Measurements from ENCODE around the gene LHX3.

LHX3 gene

GRCh38 chr9:136155576-136155975 lies 49.4 kb downstream of the LHX3 start:
- no peak for TF ChIP-seq CTCF (conservative IDR thresholded peaks at IDR 0.05; ENCODE audit: low read length)
- no peak overlapping the region for H3K4me3 ChIP-seq (ENCODE audit: low read length)
- no peak for DNase-seq (ENCODE audit: low read depth)

- no peak for TF ChIP-seq CTCF (conservative IDR thresholded peaks at IDR 0.05; ENCODE audit: low read length)
- no peak overlapping the region for H3K4me3 ChIP-seq (ENCODE audit: low read length)
- no peak for DNase-seq (ENCODE audit: low read depth)
Observed at GRCh38 chr9:136154943-136155342, 50.0 kb downstream of the LHX3 start.

- no peak for DNase-seq (ENCODE audit: low read depth)
- H3K4me3 ChIP-seq (ENCODE audit: low read length): no peak overlapping the region
- no peak for TF ChIP-seq CTCF (conservative IDR thresholded peaks at IDR 0.05; ENCODE audit: low read length)
Observed at GRCh38 chr9:136153381-136154065, 51.4 kb downstream of the LHX3 start.

GRCh38 chr9:136152931-136153330 lies 52.0 kb downstream of the LHX3 start:
- no peak for DNase-seq (ENCODE audit: low read depth)
- TF ChIP-seq CTCF (conservative IDR thresholded peaks at IDR 0.05; ENCODE audit: low read length): no peak
- H3K4me3 ChIP-seq (ENCODE audit: low read length): no peak overlapping the region

GRCh38 chr9:136152543-136152866 lies 52.4 kb downstream of the LHX3 start:
- TF ChIP-seq CTCF (conservative IDR thresholded peaks at IDR 0.05; ENCODE audit: low read length): no peak
- H3K4me3 ChIP-seq (ENCODE audit: low read length): no peak overlapping the region
- DNase-seq (ENCODE audit: low read depth): no peak

GRCh38 chr9:136151848-136152542 lies 52.9 kb downstream of the LHX3 start:
- no peak overlapping the region for H3K4me3 ChIP-seq (ENCODE audit: low read length)

More at GRCh38 chr9:136151848-136152542, 52.9 kb downstream of the LHX3 start:
- no peak for TF ChIP-seq CTCF (conservative IDR thresholded peaks at IDR 0.05; ENCODE audit: low read length)
- DNase-seq (ENCODE audit: low read depth): no peak

Data from AG10803 (cell line).